GM19328 (cell line): Measurements from ENCODE around the gene ETV6.
A peak's percentile ranks its signal among the peaks of the same experiment; 100 is the strongest.

Experiments used
- ATAC-seq: cut with Tn5 transposase; IDR thresholded peaks from one replicate; pipeline ENCODE4 v1.9.1; 2021; ENCODE audit warnings: mild to moderate bottlenecking, moderate library complexity; ENCODE audit not compliant: unreplicated experiment

The ETV6 gene

GRCh38 chr12:11713202-11713601 is 63.7 kb downstream of the ETV6 start:
- no peak for ATAC-seq

DNA sequence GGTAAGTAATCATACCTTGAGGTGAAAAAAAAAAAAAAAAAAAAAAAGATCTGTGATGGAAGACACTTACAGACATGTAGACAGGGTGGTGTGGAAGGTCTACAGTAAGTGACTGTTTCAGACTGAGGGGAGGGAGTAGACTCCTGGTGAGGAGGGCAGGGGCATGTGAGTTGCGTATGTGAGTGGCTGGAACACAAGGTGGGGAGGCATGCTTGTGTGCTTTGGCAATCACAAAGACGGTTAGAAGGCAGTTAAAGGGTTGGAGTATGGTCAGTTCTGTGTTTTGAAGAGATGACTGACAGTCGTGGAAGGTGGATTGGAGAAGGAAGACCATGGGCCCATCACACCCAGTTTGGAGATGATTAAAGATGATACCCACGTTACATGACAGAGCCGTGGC is 65.2 kb downstream of the ETV6 start:
- ATAC-seq = no peak

- no peak for ATAC-seq
Measured at GRCh38 chr12:11715621-11716020, 66.1 kb downstream of the ETV6 start.

- ATAC-seq = no peak
Measured at GRCh38 chr12:11716794-11717518, 67.5 kb downstream of the ETV6 start.

- no peak for ATAC-seq
Measured at GRCh38 chr12:11717519-11717961, 68.1 kb downstream of the ETV6 start.

GRCh38 chr12:11718105-11718504 is 68.6 kb downstream of the ETV6 start:
- no peak for ATAC-seq

DNA sequence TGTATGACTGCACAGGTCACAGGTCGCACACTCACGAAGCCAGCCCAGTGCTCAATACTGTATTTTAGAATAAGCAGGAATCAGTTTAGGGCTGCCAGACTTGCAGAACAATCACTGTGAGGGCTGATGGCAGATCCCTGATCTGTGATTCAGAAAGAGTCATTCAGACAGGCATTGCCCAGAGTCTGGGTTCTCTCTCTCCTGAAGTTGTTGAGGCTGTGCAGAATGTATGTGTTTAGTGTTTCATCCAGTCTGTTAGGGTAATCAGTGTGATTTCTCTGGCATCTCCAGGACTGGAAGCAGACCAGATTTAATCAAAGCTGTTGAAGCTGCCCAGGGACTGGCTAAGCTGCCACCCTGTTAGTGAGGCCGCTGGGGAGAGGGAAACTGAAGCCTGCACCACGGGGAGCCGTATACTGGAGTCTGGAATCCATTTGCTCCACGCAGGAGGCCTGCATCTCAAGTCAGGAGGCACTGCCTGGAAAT is 69.3 kb downstream of the ETV6 start:
- ATAC-seq = no peak

DNA sequence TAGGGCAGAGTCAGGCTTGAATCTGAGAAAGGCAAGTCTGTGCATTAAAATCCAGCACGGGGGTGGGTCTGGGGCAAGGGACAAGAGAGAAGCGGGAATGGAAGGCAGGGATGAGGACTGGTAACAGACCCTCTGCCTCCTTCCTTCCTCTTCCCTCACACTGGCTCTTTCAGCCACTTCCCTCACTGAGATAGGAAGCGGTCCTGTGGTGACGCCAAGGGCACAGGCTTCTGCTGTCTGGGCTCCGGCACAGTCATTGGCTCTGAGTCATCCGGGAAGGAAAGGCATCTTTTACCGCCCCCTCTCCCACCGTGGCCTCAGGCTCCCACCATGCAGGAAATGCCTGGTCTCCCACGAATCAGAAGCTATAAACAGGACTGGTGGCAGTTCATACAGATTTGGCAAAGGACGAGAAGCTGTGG is 70.2 kb downstream of the ETV6 start:
- ATAC-seq = no peak

DNA sequence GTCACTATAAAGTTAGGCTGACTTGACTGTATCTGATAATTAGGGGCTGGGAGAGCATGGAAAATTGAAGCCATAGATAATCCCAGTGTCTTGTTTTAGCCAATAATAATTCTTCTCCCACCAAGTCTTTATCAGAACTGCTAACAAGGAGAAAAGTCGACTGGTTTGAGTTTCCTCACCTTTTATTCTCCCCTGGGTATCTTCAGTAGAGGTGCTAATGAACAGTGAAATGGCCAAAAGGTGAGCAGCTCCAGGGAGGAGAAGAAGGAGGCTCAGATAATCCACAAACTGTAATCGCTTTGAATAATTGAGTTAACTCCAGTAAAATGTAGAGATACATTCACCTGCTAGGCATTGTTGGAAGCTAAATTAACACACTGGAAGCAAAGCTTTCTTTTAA is 72.6 kb downstream of the ETV6 start:
- no peak for ATAC-seq

DNA sequence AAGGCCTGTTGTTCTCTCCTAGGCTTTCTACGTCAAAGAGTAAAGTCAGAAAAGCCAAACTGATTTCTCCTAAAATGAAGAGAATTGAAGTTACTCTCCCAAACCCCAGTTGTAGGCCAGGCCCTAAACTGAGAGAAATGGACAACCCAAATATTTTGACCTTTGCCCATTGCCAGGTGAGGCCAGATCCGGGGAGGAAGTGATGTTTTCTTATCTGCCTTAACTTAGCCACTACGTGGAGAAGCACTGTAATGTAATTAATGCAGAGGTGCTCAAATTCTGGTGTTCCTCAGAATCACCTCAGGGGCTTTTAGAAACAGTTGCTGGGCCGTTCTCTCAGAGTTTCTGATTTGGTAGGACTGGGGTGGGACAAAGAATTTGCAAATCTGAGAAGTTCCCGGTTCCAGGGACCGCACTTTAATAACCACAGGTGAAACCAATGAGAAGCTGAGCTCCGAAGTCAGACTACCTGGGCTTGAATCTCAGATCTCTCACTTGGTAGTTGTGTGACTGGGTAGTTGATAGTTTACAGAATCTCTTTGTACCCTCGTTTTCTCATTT is 73.2 kb downstream of the ETV6 start:
- no peak for ATAC-seq

GRCh38 chr12:11723993-11724392 is 74.5 kb downstream of the ETV6 start:
- no peak for ATAC-seq

- ATAC-seq = no peak
Measured at GRCh38 chr12:11724888-11725311, 75.4 kb downstream of the ETV6 start.

GRCh38 chr12:11725686-11726085 is 76.2 kb downstream of the ETV6 start:
- ATAC-seq = no peak

- ATAC-seq = no peak
Measured at GRCh38 chr12:11726659-11727058, 77.2 kb downstream of the ETV6 start.

DNA sequence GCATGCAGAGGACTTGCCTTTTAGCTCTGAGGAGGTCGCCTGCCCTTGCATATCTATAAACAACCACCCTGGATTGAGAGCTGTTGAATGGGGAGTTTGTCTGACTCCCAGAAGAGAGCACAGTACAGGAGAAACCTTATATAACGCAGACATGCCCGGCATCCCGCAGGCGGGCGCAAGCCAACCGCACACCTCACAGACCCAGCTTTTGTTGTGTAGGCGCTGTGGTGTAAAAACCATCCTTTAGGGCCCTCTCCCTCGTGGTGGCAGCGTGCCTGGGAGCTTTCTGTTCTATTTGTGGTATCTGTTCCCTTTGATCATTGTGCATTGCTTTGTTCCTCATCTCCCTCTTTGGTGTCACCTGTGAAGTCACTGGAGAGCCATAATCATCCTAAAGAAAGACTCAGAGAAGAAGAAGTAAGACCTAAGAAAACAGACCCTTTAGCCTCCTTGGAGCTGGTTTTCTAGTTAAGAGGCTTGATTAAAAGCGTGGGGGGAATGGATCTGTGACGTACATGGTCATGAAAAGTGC is 77.7 kb downstream of the ETV6 start:
- no peak for ATAC-seq

GRCh38 chr12:11728154-11728755 is 78.8 kb downstream of the ETV6 start:
- no peak for ATAC-seq

DNA sequence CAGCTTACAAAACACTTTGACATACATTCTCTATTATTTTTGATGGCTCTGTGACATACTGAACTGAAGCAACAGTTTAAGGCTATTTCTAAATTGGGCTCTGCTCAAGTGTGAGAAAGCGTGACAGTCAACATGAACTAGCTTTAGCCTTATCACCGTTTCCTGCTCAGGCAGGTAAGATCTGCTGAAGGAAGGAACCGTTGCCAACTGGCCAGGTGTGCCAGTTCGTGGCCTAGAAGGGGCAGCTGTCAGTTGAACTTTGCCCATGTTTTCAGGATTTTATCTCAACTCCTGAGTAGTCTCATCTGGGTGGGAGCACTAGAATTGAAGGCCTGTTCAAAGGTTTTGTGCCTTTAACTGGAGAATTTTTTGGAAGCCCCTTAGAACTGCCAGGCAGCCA is 79.5 kb downstream of the ETV6 start:
- no peak for ATAC-seq

GRCh38 chr12:11729439-11730150 is 80.1 kb downstream of the ETV6 start:
- ATAC-seq = no peak

GRCh38 chr12:11730299-11731041 is 81.0 kb downstream of the ETV6 start:
- peak; percentile 35 for ATAC-seq

GRCh38 chr12:11731042-11731357 is 81.5 kb downstream of the ETV6 start:
- no peak for ATAC-seq

- no peak for ATAC-seq
Measured at GRCh38 chr12:11731455-11731854, 82.0 kb downstream of the ETV6 start.
